Epithelial cell of esophagus (primary cell): ENCODE measurements around the gene COL18A1.

Source experiments
- DNase-seq: peaks from one replicate; pipeline ENCODE4 v3.0.0; 2010; ENCODE audit warnings: low read depth
- H3K4me3 ChIP-seq: 2 replicates; pipeline ENCODE4 v1.5.1; 2011; ENCODE audit warnings: mild to moderate bottlenecking, low read length, control low read depth
- CTCF ChIP-seq: IDR thresholded peaks from 2 replicates; pipeline ENCODE4 v1.5.1; 2011; ENCODE audit warnings: low read depth, mild to moderate bottlenecking, low read length, control low read depth, inconsistent platforms; ENCODE audit not compliant: insufficient read depth; ENCODE audit errors: missing control alignments

Gene COL18A1

GRCh38 chr21:45515241-45516061 lies 110.5 kb downstream of the COL18A1 start:
- no peak overlapping the region for H3K4me3 ChIP-seq
- DNase-seq = no peak

GRCh38 chr21:45516071-45516670 lies 111.2 kb downstream of the COL18A1 start:
- TF ChIP-seq CTCF = no peak
- H3K4me3 ChIP-seq = no peak overlapping the region
- DNase-seq = no peak

More at GRCh38 chr21:45515241-45516061, 110.5 kb downstream of the COL18A1 start:
- TF ChIP-seq CTCF = no peak

- no peak for DNase-seq
- no peak for TF ChIP-seq CTCF
- H3K4me3 ChIP-seq = no peak overlapping the region
These were observed 111.7 kb downstream of the COL18A1 start for GRCh38 chr21:45516671-45517151.

- peak; percentile 18 for DNase-seq
- no peak overlapping the region for H3K4me3 ChIP-seq
- no peak for TF ChIP-seq CTCF
These were observed 112.5 kb downstream of the COL18A1 start for GRCh38 chr21:45517249-45518065.

GRCh38 chr21:45518742-45519141 lies 113.8 kb downstream of the COL18A1 start:
- TF ChIP-seq CTCF = no peak
- no peak for DNase-seq
- no peak overlapping the region for H3K4me3 ChIP-seq

GRCh38 chr21:45519182-45519581 lies 114.2 kb downstream of the COL18A1 start:
- no peak for DNase-seq
- H3K4me3 ChIP-seq = no peak overlapping the region
- no peak for TF ChIP-seq CTCF
